ENCODE measurements around the gene RSAD2. TPM values are rescaled to one million over a fixed set of nuclear protein-coding genes. Genes with fewer than 3 reads are reported as not detected.

The RSAD2 gene
- polyA plus RNA-seq, 4 donors: 3.0 to 4.7 (median 3.4) TPM

DNA sequence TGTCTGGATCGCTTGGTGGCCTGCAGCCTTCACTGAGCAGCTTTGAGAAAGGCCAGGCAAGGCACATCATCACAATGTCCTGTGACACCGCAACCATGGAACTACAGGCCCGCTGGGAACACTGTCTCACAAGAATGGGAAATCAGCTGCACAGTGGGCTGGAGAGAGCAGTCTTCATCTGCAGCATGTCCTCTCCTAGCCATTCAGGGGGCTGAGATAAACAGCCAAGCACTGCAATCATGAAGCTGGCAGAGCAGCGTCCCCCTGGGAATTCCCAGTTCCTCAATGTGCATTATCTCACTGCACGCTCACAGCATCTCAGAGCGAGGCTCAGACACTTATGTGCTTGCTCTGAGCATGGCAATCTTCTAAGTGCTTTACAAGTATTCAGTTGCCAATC lies 13.8 kb upstream of the RSAD2 start:
- no peak for DNase-seq (ENCODE audit: low read depth in 4 of 4, low spot score in 2 of 4)

- DNase-seq (ENCODE audit: low read depth in 4 of 4, low spot score in 2 of 4): no peak
Observed at GRCh38 chr2:6864231-6864754, 13.3 kb upstream of the RSAD2 start.

DNA sequence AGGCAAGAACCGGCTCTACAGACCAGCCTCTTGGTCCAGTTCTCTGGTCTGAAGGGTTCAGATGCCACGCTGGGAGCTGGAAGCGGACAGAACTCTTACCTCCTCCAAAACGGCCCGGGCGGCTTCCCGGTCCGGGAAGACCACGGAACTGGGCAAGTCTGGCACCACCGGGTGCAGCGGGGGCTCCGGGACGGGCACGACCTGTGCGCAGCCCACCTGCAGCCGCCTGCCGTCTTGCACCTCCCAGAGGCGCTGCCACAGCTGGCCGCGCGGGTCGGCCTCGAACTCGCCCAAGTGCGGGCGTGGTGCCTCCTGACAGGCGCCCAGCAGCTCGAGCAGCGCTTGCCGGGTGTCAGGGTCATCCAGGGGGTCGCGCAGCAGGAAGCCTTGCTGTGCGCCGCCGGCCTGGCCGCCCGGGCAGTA lies 12.6 kb upstream of the RSAD2 start:
- DNase-seq (ENCODE audit: low read depth in 4 of 4, low spot score in 2 of 4): no peak

DNA sequence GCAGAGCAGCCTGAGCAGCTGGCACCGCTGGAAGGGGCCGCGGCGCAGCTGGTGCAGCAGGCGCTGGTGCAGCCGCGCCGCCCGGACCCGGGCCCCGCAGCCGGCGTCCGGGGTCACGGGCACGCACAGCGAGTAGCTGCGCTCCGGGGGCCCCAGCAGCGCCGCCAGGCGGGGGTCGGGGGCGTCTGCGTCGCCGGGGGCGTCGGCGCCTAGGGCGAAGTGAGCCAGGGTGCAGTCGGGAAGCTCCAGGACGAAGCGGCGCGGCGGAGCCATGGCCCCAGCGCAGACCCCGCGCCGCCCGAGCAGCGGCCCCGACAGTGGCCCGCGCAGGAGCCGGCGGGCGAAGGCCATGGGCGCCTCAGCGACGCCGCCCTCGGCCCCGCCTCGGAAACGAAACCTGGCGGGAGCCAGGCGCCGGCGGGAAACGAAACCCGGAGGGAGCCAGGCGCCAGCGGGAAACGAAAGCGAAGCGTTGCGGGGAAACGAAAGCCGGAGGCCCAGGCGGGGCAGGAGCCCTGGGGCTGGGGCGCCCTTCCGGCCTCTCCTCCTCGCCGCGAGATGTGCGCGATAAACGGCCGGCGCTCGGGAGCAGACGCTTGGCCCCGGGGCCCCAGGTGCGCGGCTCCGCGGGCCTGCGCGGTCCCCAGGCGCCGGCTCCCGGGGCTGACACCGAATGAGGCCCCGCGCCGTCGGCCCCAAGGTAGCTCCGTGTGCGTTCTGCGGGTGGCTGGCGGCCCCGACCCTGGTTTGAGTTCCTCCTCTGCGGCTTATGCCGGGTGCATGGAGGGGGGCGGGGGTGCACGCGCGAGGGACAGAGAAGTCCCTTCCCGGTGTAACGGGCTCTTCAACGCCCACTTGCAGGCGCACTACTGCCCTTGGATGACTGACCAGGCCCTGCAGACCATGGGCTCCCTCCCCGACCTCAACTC lies 12.0 kb upstream of the RSAD2 start, which contains the start of gene CMPK2:
Gene CMPK2 (minus strand): TSS at position 562 of the 929 bp plus-strand sequence. CDS start 211 bp downstream, at position 351.
- peak in 3 of 4 donors; percentile 13 to 36 (median 31) for DNase-seq (ENCODE audit: low read depth in 4 of 4, low spot score in 2 of 4)

- DNase-seq (ENCODE audit: low read depth in 4 of 4, low spot score in 2 of 4): peak in 3 of 4 donors; percentile 24 to 43 (median 43)
Observed at GRCh38 chr2:6866275-6866671, 11.3 kb upstream of the RSAD2 start.

GRCh38 chr2:6866982-6867381 lies 10.6 kb upstream of the RSAD2 start:
- no peak for DNase-seq (ENCODE audit: low read depth in 4 of 4, low spot score in 2 of 4)

DNA sequence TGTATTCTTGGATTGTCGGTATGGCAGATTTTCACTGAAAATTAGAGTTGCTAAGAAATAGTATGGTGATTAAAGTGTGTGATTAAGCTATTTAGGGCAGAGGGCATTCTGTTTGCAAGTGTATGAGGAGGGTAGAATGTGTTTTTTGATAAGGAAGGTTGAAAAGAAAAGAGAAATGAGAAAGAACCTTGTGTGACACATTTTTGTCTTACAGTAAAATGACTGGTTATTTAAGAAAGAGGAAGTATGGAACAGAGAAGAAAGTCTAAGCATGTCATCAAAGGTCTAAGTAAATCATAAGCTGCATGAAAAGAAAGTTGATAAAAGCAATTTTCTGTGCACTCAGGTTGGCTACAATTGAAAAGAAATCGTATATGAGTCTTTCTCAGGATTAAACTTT lies 5.2 kb upstream of the RSAD2 start:
- no peak for DNase-seq (ENCODE audit: low read depth in 4 of 4, low spot score in 2 of 4)

- no peak for DNase-seq (ENCODE audit: low read depth in 4 of 4, low spot score in 2 of 4)
Observed at GRCh38 chr2:6874032-6874431, 3.5 kb upstream of the RSAD2 start.

- no peak for DNase-seq (ENCODE audit: low read depth in 4 of 4, low spot score in 2 of 4)
Observed at GRCh38 chr2:6876309-6876708, 1.3 kb upstream of the RSAD2 start.

DNA sequence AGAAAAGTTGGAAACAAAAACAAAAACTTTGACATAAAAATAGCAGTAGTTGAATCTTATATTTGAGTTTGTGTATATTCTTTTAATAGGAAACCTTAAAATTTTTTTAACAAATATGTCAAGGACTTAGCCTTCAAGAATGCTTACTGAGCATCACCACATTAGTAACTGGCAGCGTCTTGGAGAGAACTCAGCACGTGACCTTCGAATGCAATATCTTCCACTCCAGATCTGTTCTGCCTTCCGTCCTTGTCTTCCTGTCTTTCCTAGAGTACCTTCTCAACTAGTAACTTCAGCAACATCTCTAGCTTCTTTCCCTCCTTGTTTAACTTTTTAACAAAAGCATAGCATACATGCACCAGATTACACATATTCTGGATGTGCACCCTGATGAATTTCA lies 972 bp downstream of the RSAD2 start:
- DNase-seq (ENCODE audit: low read depth in 4 of 4, low spot score in 2 of 4): no peak

- no peak for DNase-seq (ENCODE audit: low read depth in 4 of 4, low spot score in 2 of 4)
Observed at GRCh38 chr2:6879011-6879410, 1.4 kb downstream of the RSAD2 start.

DNA sequence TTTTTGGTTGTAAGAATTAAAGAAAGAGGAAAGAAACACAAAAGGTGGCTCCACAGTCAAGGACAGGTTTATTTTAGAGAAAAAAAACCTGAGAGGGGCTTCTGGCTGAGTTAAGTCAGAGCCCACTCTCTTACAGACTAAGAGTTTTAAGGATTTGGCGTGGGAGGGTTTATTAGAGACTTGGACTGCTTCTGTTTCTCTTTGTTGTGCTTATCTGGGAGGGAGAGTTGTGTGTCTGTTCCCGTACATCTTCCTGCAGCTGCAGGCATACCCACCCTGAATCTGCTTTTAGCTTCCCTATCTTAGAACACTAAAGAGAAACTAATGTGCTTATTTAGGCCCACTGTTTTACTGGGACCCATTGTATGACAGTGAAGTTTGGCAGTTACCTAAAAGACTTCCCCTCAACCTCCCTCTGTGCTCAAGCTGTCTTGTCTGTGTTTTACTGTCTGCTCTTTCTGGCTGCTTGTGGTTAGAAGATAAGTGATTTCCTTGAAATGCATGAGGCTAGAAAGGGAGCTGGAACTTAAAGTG lies 2.7 kb downstream of the RSAD2 start:
- no peak for DNase-seq (ENCODE audit: low read depth in 4 of 4, low spot score in 2 of 4)

GRCh38 chr2:6881046-6881445 lies 3.5 kb downstream of the RSAD2 start:
- no peak for DNase-seq (ENCODE audit: low read depth in 4 of 4, low spot score in 2 of 4)

GRCh38 chr2:6881516-6881915 lies 3.9 kb downstream of the RSAD2 start:
- DNase-seq (ENCODE audit: low read depth in 4 of 4, low spot score in 2 of 4): no peak

DNA sequence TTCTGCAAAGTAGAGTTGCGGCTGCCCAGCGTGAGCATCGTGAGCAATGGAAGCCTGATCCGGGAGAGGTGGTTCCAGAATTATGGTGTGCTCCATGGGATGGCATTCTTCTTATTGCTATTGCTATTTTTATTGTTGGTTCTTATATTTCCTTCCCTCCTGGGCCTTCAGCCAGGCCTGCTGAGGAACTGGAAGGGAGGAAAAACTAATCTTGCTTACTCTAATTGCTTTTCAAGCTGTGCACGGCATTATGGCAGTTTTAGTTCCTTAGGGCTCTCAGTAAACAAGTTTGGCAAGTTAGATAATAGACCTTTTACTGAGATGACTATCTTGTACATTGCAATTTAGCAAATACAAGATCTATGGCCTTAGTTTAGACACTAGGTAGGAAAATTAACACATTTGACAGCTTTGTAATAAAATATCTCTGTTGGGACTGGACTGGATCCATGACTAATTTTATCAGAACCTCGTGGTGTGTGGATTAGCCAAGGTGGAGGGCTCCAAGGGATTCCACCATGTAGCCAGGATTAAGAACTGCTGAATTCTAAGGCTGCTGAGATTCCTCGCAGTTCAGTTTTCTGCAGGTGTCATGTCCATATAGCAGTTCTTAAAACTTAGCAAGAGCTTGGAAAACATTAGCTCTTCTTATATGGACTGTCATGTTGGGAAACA lies 6.0 kb downstream of the RSAD2 start:
- peak in 1 of 4 donors; percentile 27 for DNase-seq (ENCODE audit: low read depth in 4 of 4, low spot score in 2 of 4)

GRCh38 chr2:6885551-6885950 lies 8.0 kb downstream of the RSAD2 start:
- DNase-seq (ENCODE audit: low read depth in 4 of 4, low spot score in 2 of 4): no peak

DNA sequence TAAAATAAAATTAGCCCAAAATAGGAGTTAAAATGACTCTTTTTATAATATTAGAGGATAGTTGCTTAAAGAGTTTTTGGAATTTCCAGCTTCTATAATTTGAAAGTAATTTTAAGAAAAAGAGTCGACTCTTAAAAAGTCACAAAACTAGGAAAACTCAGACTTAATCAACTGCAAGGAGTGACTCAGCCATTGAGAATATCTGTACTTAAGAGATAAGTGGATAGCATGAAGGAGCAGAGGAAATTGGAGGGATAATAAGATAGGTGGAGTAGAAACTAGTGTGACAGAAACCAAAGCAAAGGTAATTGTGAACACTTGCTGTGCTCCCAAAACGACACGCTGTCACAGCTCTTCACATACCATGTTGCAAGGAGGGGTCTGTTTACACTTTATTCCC lies 8.4 kb downstream of the RSAD2 start:
- DNase-seq (ENCODE audit: low read depth in 4 of 4, low spot score in 2 of 4): no peak

DNA sequence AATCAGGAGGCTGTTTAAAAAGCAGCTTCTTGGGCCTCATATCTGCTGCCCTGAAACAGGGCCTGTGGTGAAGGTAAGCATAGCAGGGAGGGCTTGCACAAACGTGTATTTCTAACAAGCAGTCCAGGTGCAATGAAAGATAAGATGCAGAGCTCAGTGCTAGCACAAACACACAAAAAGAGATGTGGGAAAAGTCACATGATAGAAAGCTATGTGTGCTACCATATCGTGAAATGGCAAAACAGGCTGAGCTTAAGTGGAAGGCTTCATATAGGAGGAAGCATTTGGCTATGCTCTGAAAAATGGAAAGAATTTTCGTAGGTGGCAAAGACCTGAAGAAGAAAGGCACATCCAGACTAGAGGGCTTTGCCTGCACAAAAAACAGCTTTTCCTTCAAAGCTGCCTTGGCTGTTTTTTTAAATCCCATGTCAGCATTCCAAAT lies 10.2 kb downstream of the RSAD2 start:
- DNase-seq (ENCODE audit: low read depth in 4 of 4, low spot score in 2 of 4): no peak

DNA sequence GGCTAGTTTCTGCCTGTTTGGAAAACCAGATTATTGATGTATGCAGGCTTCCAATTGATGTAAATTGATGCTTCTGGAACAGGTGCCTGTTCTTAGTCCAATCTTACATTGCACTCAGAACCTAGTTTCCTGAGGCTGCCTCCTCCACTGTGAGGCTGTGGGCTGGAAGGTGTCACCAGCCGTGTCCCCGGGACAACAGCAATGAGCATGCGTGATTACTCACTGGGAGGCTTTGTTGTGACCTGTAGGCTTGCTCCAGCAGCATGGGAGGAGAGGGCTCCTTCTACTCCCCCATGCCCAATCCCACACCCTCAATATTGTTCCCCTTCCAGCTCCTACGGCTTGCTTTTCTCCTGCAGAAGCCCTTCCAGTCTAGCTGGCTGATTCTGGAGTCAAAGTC lies 11.1 kb downstream of the RSAD2 start:
- no peak for DNase-seq (ENCODE audit: low read depth in 4 of 4, low spot score in 2 of 4)

- DNase-seq (ENCODE audit: low read depth in 4 of 4, low spot score in 2 of 4): no peak
Observed at GRCh38 chr2:6893876-6894482, 16.4 kb downstream of the RSAD2 start.

All from left renal cortex interstitium (tissue), 4 donors.